ENCODE results near the gene CGREF1. TPM values are rescaled to one million over a fixed set of nuclear protein-coding genes. Genes with fewer than 3 reads are reported as not detected.

Gene CGREF1, protein sequence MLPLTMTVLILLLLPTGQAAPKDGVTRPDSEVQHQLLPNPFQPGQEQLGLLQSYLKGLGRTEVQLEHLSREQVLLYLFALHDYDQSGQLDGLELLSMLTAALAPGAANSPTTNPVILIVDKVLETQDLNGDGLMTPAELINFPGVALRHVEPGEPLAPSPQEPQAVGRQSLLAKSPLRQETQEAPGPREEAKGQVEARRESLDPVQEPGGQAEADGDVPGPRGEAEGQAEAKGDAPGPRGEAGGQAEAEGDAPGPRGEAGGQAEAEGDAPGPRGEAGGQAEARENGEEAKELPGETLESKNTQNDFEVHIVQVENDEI
- total RNA-seq (1 to 10 TPM; 2.8 to 3.4 TPM), polyA plus RNA-seq (ENCODE audit: insufficient read length in 6 of 6) (under 1 TPM; 0.31 to 0.86 (median 0.56) TPM)
- long read RNA-seq, donor 1, result 0 reads
- long read RNA-seq, donor 2, result 0 reads
- long read RNA-seq, donor 3, result 0 reads
- long read RNA-seq, donor 4, partial matches to known transcripts, result 0 of 1 reads
- long read RNA-seq, donor 4, other reads (novel, unspliced or antisense), result 0 of 1 reads
- long read RNA-seq, donor 5, result 0 reads
- long read RNA-seq, donor 6, result 0 reads
- long read RNA-seq, donor 7, result 0 reads
- long read RNA-seq, donor 8, result 0 reads
- long read RNA-seq, donor 9, result 0 reads
- long read RNA-seq, donor 10, result 0 reads
- long read RNA-seq, donor 11, partial matches to known transcripts, result 0 of 5 reads
- long read RNA-seq, donor 11, other reads (novel, unspliced or antisense), result 0 of 5 reads
- long read RNA-seq, donor 12, result 0 reads

- TF ChIP-seq, protein P1, sequence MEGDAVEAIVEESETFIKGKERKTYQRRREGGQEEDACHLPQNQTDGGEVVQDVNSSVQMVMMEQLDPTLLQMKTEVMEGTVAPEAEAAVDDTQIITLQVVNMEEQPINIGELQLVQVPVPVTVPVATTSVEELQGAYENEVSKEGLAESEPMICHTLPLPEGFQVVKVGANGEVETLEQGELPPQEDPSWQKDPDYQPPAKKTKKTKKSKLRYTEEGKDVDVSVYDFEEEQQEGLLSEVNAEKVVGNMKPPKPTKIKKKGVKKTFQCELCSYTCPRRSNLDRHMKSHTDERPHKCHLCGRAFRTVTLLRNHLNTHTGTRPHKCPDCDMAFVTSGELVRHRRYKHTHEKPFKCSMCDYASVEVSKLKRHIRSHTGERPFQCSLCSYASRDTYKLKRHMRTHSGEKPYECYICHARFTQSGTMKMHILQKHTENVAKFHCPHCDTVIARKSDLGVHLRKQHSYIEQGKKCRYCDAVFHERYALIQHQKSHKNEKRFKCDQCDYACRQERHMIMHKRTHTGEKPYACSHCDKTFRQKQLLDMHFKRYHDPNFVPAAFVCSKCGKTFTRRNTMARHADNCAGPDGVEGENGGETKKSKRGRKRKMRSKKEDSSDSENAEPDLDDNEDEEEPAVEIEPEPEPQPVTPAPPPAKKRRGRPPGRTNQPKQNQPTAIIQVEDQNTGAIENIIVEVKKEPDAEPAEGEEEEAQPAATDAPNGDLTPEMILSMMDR (IDR thresholded peaks at IDR 0.05), result no peak
- Histone ChIP-seq H3K27me3 (peaks cover 16 to 48% of the 10 kb centered on the region in 2 donors), H3K4me1 (peaks cover 5 to 21% of the 10 kb centered on the region in 2 donors), H3K9me3 (no peaks in the 10 kb centered on the region), H3K36me3 (no peaks in the 10 kb centered on the region), H3K27ac (no peak within 1 kb of the TSS), H3K4me3 (peak within 1 kb of the TSS; percentile 24 to 28)
- intact Hi-C loops (cut with DNase I), result no loop called here
- ATAC-seq (peak; percentile 21), DNase-seq (peak in 1 of 4 donors; percentile 77)
Measured at GRCh38 chr2:27118525-27119329, at the start of gene CGREF1. CGREF1 (minus strand) TSS chr2:27119128; CDS start chr2:27104366, 14,762 bp downstream.

DNA sequence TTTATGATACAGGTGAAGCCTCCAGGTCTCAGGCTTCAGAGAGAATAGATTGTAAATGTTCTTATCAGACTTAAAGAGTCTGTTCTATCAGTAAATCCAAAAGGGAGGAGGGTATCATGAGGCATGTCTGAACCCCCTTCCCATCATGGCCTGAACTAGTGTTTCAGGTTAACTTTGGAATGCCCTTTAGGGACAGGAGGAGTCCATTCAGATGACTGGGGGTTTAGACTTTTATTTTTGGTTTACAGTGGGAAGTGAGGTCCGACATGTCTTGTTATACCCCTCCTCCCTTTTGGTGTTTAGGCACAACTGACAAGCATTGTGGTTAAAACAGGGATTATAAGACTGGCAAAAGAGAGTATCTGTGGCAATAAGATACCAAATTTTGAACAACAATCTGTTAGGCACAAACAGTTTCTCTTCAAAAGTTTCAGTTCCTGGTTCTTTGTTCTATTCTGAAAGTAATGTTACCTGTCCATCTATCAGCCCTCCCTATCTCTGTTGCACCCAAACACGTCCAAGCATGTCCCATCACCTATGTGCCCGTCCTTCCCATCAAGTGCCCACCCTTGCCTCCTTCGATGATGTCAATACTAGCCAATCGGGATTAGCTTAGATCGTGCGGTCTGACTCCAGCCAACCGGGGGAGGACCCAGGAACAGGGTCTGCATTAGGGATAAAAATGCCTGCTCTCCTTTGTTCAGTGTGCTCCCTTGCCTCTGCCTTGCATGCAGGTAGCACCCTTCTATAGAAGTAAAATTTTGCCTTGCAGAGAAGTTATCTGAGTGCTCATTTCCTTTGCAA, 46.2 kb upstream of the CGREF1 start:
- DNase-seq, result no peak
- ATAC-seq, result no peak
- H3K36me3 ChIP-seq, result no peaks in the 10 kb centered on the region
- peaks cover 0 to 8% of the 10 kb centered on the region in 2 donors for H3K4me1 ChIP-seq
- no peak overlapping the region for H3K4me3 ChIP-seq
- H3K27ac ChIP-seq, result no peak overlapping the region
- peaks cover 0 to 8% of the 10 kb centered on the region in 2 donors for H3K27me3 ChIP-seq
- H3K9me3 ChIP-seq, result no peaks in the 10 kb centered on the region
- TF ChIP-seq, protein P1 (IDR thresholded peaks at IDR 0.05), result no peak
- intact Hi-C loops (cut with DNase I), result no loop called here

GRCh38 chr2:27162151-27163121, 43.5 kb upstream of the CGREF1 start:
- H3K4me1 ChIP-seq, result no peaks in the 10 kb centered on the region
- no peaks in the 10 kb centered on the region for H3K27me3 ChIP-seq
- no peaks in the 10 kb centered on the region for H3K9me3 ChIP-seq
- intact Hi-C loops (cut with DNase I), result no loop called here
- no peak overlapping the region for H3K27ac ChIP-seq
- no peak overlapping the region for H3K4me3 ChIP-seq
- no peak for ATAC-seq
- TF ChIP-seq, protein P1 (IDR thresholded peaks at IDR 0.05), result no peak
- H3K36me3 ChIP-seq, result no peaks in the 10 kb centered on the region
- no peak for DNase-seq

DNA sequence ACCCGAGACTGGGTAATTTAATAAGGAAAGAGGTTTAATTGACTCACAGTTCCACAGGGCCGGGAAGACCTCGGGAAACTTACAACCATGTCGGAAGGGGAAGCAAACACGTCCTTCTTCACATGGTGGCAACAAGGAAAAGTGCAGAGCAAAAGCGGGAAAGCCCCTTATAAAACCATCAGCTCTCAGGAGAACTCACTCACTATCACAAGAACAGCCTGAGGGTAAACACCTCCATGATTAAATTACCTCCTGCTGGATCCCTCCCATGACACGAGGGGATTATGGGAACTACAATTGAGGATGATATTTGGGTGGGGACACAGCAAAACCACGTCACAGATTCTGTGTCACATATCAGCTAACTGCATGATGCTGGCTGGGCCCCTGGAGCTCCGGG, 41.3 kb upstream of the CGREF1 start:
- no peak overlapping the region for H3K27ac ChIP-seq
- DNase-seq (no peak), ATAC-seq (no peak)
- intact Hi-C loops (cut with DNase I), result no loop called here
- H3K36me3 ChIP-seq, result no peaks in the 10 kb centered on the region
- no peaks in the 10 kb centered on the region for H3K27me3 ChIP-seq
- H3K9me3 ChIP-seq, result no peaks in the 10 kb centered on the region
- no peak overlapping the region for H3K4me3 ChIP-seq
- no peaks in the 10 kb centered on the region for H3K4me1 ChIP-seq
- TF ChIP-seq, protein P1 (IDR thresholded peaks at IDR 0.05), result no peak

All from left lung (tissue), 14 donors.